GM06990 (cell line): ENCODE measurements around the gene RHEB.

Experiments
- DNase-seq: peaks from one replicate; pipeline ENCODE4 v3.0.0-alpha.2; 2011; ENCODE audit not compliant: insufficient read length; ENCODE audit errors: extremely low read depth
- H3K27me3 ChIP-seq: replicated peaks from 2 replicates; pipeline ENCODE4 v1.6.0; 2011; ENCODE audit warnings: low read length; ENCODE audit not compliant: control insufficient read depth, insufficient read depth
- H3K36me3 ChIP-seq: 2 replicates; pipeline ENCODE4 v1.5.1; 2011; ENCODE audit warnings: low read length; ENCODE audit not compliant: control insufficient read depth, insufficient read depth
- H3K4me3 ChIP-seq: replicated peaks from 2 replicates; pipeline ENCODE4 v1.5.1; 2011; ENCODE audit warnings: low read depth, mild to moderate bottlenecking, control low read depth, low read length
- TF ChIP-seq, protein P1 (sequence below): IDR thresholded peaks from 2 replicates; pipeline ENCODE4 v1.5.1; 2011; ENCODE audit warnings: low read length, control low read depth, mild to moderate bottlenecking, inconsistent platforms; ENCODE audit not compliant: insufficient read depth, poor library complexity, severe bottlenecking

The RHEB gene

DNA sequence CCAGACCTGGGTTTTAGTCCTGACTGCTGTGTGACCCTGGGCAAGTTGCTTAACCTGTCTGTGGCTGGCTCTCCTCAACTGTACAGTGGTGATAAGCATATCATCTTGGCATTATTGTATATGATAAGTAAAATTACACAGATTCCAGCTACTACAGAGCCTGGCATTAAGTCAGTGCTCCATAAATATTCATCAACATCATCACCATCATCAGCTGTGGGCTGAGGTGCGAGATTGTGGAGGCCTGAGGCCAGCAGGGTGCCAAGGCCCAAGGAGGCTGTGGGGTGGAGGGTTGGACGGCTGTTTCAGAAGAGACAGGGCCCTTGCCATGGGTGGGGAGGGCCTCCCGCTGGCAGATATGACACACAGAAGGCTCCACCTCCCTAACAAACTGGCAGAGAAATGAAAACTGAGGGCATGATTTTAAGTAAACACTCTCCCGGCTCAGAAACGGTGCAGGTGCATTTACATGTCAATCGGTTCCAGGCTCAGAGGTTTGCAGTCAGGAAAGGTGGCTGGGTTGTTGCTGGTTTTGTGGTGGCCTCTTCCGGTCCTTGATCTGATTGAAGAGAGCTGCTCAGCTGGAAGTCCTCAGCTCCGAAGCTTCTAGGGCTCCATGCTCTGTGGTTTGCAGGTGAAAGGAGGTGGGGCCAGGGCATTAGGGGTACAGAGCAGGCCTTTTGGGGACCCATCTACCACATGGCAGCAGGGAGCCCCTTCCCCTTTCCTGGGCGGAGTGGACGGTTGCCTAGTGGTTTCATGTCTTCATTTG lies 89.9 kb downstream of the RHEB start:
- Histone ChIP-seq H3K36me3 (no peaks in the 10 kb centered on the region), H3K27me3 (no peaks in the 10 kb centered on the region), H3K4me3 (no peak overlapping the region)
- TF ChIP-seq, protein P1, sequence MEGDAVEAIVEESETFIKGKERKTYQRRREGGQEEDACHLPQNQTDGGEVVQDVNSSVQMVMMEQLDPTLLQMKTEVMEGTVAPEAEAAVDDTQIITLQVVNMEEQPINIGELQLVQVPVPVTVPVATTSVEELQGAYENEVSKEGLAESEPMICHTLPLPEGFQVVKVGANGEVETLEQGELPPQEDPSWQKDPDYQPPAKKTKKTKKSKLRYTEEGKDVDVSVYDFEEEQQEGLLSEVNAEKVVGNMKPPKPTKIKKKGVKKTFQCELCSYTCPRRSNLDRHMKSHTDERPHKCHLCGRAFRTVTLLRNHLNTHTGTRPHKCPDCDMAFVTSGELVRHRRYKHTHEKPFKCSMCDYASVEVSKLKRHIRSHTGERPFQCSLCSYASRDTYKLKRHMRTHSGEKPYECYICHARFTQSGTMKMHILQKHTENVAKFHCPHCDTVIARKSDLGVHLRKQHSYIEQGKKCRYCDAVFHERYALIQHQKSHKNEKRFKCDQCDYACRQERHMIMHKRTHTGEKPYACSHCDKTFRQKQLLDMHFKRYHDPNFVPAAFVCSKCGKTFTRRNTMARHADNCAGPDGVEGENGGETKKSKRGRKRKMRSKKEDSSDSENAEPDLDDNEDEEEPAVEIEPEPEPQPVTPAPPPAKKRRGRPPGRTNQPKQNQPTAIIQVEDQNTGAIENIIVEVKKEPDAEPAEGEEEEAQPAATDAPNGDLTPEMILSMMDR: no peak
- no peak for DNase-seq

- no peak overlapping the region for H3K4me3 ChIP-seq
- no peaks in the 10 kb centered on the region for H3K27me3 ChIP-seq
Observed at GRCh38 chr7:151429237-151429559, 90.5 kb downstream of the RHEB start.

GRCh38 chr7:151428378-151429236 lies 91.1 kb downstream of the RHEB start:
- TF ChIP-seq, protein P1: no peak
- no peak for DNase-seq
- H3K4me3 ChIP-seq: no peak overlapping the region
- no peaks in the 10 kb centered on the region; the same call in 1 of the 2 replicates for H3K27me3 ChIP-seq
- no peaks in the 10 kb centered on the region for H3K36me3 ChIP-seq

More at GRCh38 chr7:151429237-151429559, 90.5 kb downstream of the RHEB start:
- no peaks in the 10 kb centered on the region for H3K36me3 ChIP-seq
- TF ChIP-seq, protein P1: no peak
- no peak for DNase-seq

DNA sequence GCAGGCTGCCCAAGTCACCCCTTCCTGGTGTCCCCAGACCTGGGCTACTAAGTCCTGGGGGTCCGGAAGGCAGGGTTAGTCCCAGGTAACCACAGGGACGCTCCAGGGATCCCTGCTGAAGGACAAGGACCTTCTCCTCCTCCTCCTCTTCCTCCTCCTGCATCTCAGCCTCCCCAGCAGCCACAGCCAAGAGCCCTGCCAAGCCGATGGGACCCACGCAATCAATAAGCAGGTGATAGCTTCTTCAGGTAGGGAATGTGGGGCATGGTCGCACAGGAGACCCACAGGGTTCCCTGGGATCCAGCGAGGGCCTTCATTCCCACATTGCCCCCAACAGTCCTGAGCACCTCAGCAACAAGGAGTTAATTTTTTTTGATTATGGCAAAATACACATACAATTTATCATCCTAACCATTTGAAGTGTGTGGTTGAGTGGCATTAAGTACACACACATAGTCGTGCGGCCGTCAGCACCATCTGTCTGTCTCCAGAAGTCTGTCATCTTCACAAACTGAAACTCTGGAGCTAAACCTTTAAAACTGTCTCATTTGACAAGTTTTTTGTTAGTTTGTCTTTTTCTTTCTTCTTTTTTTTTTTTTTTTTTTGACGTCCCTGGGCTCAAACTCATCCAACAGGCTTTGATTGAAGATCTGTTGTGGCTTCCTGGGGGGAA lies 91.9 kb downstream of the RHEB start:
- no peak for DNase-seq
- no peak overlapping the region for H3K4me3 ChIP-seq
- TF ChIP-seq, protein P1: no peak
- H3K27me3 ChIP-seq: no peaks in the 10 kb centered on the region; the same call in 1 of the 2 replicates
- no peaks in the 10 kb centered on the region for H3K36me3 ChIP-seq

GRCh38 chr7:151426904-151427704 lies 92.6 kb downstream of the RHEB start:
- Histone ChIP-seq H3K36me3 (no peaks in the 10 kb centered on the region), H3K27me3 (no peaks in the 10 kb centered on the region; the same call in 1 of the 2 replicates), H3K4me3 (no peak overlapping the region)
- DNase-seq: no peak
- TF ChIP-seq, protein P1: no peak
